ENCODE results near the gene ALOXE3. TPM values are rescaled to one million over a fixed set of nuclear protein-coding genes. Genes with fewer than 3 reads are reported as not detected.

Gene ALOXE3
- total and polyA plus RNA-seq, 2 of the 8 experiments (the other 6 are each of a cell fraction or from before 2014, with no cell fraction given) = 0.26 TPM; not detected in 1

DNA sequence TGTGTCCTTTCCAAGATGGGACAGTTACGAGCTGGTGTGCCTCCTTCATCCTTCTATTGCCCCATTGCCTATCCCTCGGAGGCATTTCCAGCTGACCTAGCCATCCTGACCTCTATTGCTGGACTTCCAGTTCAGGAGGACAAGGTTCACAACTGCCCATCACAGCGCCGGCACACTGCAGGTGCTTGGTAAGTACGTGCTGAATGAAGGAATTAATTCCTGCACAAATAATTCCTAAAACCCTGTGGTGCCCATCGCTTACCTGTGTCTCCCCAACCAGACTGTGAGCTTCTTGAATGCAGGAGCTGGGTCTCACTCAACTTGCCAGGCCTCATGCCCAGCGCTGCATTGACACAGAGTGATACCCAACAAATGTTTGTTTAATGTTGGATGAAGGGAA is 66.5 kb downstream of the ALOXE3 start:
- TF ChIP-seq RNF2 (IDR thresholded peaks at IDR 0.05; ENCODE audit: borderline replicate concordance, low read depth, low read length, missing control alignments, poor library complexity, severe bottlenecking) (no peak), HDAC2 (IDR thresholded peaks at IDR 0.05; ENCODE audit: borderline replicate concordance in 1 of 2, low read depth in 2 of 2, low read length in 2 of 2) (no peak), POU5F1 (IDR thresholded peaks at IDR 0.05; ENCODE audit: low read depth, low read length) (no peak), CREB1 (IDR thresholded peaks at IDR 0.05) (no peak), GABPA (IDR thresholded peaks at IDR 0.05; ENCODE audit: borderline replicate concordance, insufficient read depth, low read length) (no peak), BRCA1 (IDR thresholded peaks at IDR 0.05; ENCODE audit: low read depth, low read length) (no peak)
- ChIA-PET CTCF (ENCODE audit: partially characterized antibody) (interaction anchor here (0.7 to 1.2 kb wide), 3 partner anchors 11 to 36 kb away, joined by 3 to 4 read pairs (median 3); no protein-coding TSS in a partner anchor), POLR2A (ENCODE audit: partially characterized antibody) (no interaction called here)
- H2BK12ac ChIP-seq (ENCODE audit: low read depth, low read length) = no peak overlapping the region
- FAIRE-seq = no peak
- no peak overlapping the region for H2BK15ac ChIP-seq (ENCODE audit: low read length)
- H3K18ac ChIP-seq (ENCODE audit: extremely low read depth, low read length) = no peak overlapping the region
- H3K27me3 ChIP-seq (replicated peaks in 1 of 4; ENCODE audit: control insufficient read depth in 3 of 4, extremely low read depth in 1 of 4, insufficient read depth in 3 of 4, low read length in 3 of 4) = peaks cover 1 to 4% (median 3%) of the 10 kb centered on the region in 4 experiments; a peak in 5 of 7 replicates
- H2BK120ac ChIP-seq (replicated peaks; ENCODE audit: low read depth, low read length) = no peak overlapping the region
- no peaks in the 10 kb centered on the region for H4K20me1 ChIP-seq (replicated peaks in 1 of 2; ENCODE audit: control insufficient read depth in 1 of 2, insufficient read depth in 2 of 2, low read length in 2 of 2)
- 0 out of 2 replicates have a peak overlapping the region, but pooled peaks have one; percentile 17 for H2AFZ ChIP-seq (ENCODE audit: low read length)
- H4K91ac ChIP-seq (replicated peaks; ENCODE audit: insufficient read length, low read length) = no peak overlapping the region
- H3K4ac ChIP-seq (replicated peaks; ENCODE audit: insufficient read length, low read depth, low read length) = no peak overlapping the region
- no peak for DNase-seq (ENCODE audit: low read depth in 1 of 2, low spot score in 2 of 2)
- WGBS, 2 experiments (ENCODE audit: extremely low coverage in 1 of 2, insufficient coverage in 1 of 2, insufficient read length in 1 of 2, insufficient replicate concordance in 2 of 2, low coverage in 1 of 2, low lambda C conversion rate in 2 of 2, missing lambda C conversion rate in 1 of 2) = 88% methylated on average over 7 of the region's 7 CpGs; no CpG with 5 or more reads in 1 of the 2 experiments
- H3K9me3 ChIP-seq (ENCODE audit: insufficient read depth in 2 of 2, low read depth in 1 of 2, low read length in 1 of 2) = no peaks in the 10 kb centered on the region
- no peaks in the 10 kb centered on the region for H3K4me1 ChIP-seq (replicated peaks in 1 of 4; ENCODE audit: control insufficient read depth in 3 of 4, insufficient read depth in 4 of 4, low read length in 3 of 4)
- no peaks in the 10 kb centered on the region for H3K79me1 ChIP-seq (ENCODE audit: low read depth, low read length)
- H3K36me3 ChIP-seq (ENCODE audit: control insufficient read depth in 2 of 4, insufficient read depth in 4 of 4, low read length in 3 of 4) = no peaks in the 10 kb centered on the region
- no peak overlapping the region for H2AK5ac ChIP-seq (ENCODE audit: low read depth, low read length)
- H3K4me3 ChIP-seq (ENCODE audit: extremely low read depth in 1 of 4, insufficient read depth in 2 of 4, low read depth in 3 of 4, low read length in 4 of 4) = no peak overlapping the region
- no peak overlapping the region for H3K14ac ChIP-seq (ENCODE audit: insufficient read length)
- H4K8ac ChIP-seq (ENCODE audit: extremely low read depth, insufficient read depth, low read length) = no peak overlapping the region
- H3K4me2 ChIP-seq (ENCODE audit: insufficient read depth in 1 of 2, low read depth in 2 of 2, low read length in 2 of 2) = no peak overlapping the region
- no peaks in the 10 kb centered on the region for H3K79me2 ChIP-seq (ENCODE audit: control insufficient read depth in 1 of 2, insufficient read depth in 2 of 2, low read length in 2 of 2)
- H4K5ac ChIP-seq (ENCODE audit: insufficient read length, low read depth, low read length) = no peak overlapping the region
- H3K9ac ChIP-seq (replicated peaks in 1 of 4; ENCODE audit: extremely low read depth in 1 of 4, low read depth in 3 of 4, low read length in 3 of 4) = no peak overlapping the region
- H3K23ac ChIP-seq (ENCODE audit: insufficient read length) = no peak overlapping the region
- no peak overlapping the region for H3K27ac ChIP-seq (ENCODE audit: low read depth, low read length)
- no peaks in the 10 kb centered on the region; the same call in 1 of the 2 replicates for H3K23me2 ChIP-seq (ENCODE audit: low read depth, low read length)
- H3K56ac ChIP-seq (replicated peaks; ENCODE audit: insufficient read length, low read depth, low read length) = no peak overlapping the region
- no peak overlapping the region for H2BK5ac ChIP-seq (ENCODE audit: low read depth, low read length)
- no peak overlapping the region for H2BK20ac ChIP-seq (ENCODE audit: low read length)

All from H1 (cell line).